ENCODE results near the gene NFIL3. TPM values are rescaled to one million over a fixed set of nuclear protein-coding genes. Genes with fewer than 3 reads are reported as not detected.

Gene NFIL3
- total and polyA plus RNA-seq, 2 donors (not counting 1 experiment from before 2014, with no cell fraction given): 2.7 to 14.3 TPM

GRCh38 chr9:91403665-91404543 is 19.7 kb downstream of the NFIL3 start:
- DNase-seq (no peak), ATAC-seq (ENCODE audit: low read depth) (no peak)
- Histone ChIP-seq H4K20me1 (ENCODE audit: control insufficient read depth, insufficient read depth, low read length, poor library complexity, severe bottlenecking) (no peaks in the 10 kb centered on the region), H3K27me3 (replicated peaks in 1 of 4; ENCODE audit: control extremely low read depth in 1 of 4, control insufficient read depth in 3 of 4, insufficient read depth in 4 of 4, low read length in 3 of 4) (no peaks in the 10 kb centered on the region), H3K79me2 (ENCODE audit: control insufficient read depth, insufficient read depth, low read length) (no peaks in the 10 kb centered on the region), H3K9me3 (ENCODE audit: control extremely low read depth in 1 of 3, control insufficient read depth in 2 of 3, insufficient read depth in 1 of 3, low read length in 2 of 3) (no peaks in the 10 kb centered on the region), H3K4me3 (ENCODE audit: control extremely low read depth in 1 of 5, extremely low read depth in 1 of 5, insufficient read depth in 1 of 5, low read depth in 2 of 5, low read length in 4 of 5) (no peak overlapping the region), H3K27ac (ENCODE audit: low read length in 2 of 2) (no peak overlapping the region), H2AFZ (ENCODE audit: insufficient read depth, low read depth, low read length, poor library complexity, severe bottlenecking) (no peak overlapping the region), H3K36me3 (replicated peaks in 1 of 2; ENCODE audit: control extremely low read depth in 1 of 2, control insufficient read depth in 1 of 2, extremely low read depth in 1 of 2, insufficient read depth in 2 of 2, low read length in 1 of 2) (no peaks in the 10 kb centered on the region), H3K4me1 (ENCODE audit: control insufficient read depth in 2 of 2, insufficient read depth in 2 of 2, low read length in 2 of 2) (peaks cover 0 to 8% of the 10 kb centered on the region in 2 donors), H3K9ac (ENCODE audit: low read length) (no peak overlapping the region), H3K4me2 (replicated peaks; ENCODE audit: low read depth, low read length, poor library complexity, severe bottlenecking) (no peak overlapping the region)
- Mint-ChIP-seq H3K4me1 (peaks cover 5% of the 10 kb centered on the region), H3K9me3 (ENCODE audit: insufficient read depth) (no peaks in the 10 kb centered on the region), H3K27ac (no peak overlapping the region), H3K4me3 (no peak overlapping the region), H3K27me3 (peaks cover 12% of the 10 kb centered on the region)
- ChIA-PET CTCF (interaction anchor here (0.5 kb wide), 1 partner anchor 954 kb away, joined by 3 read pairs; no protein-coding TSS in a partner anchor), POLR2A (no interaction called here)
- WGBS (ENCODE audit: insufficient coverage): 65% methylated on average over 13 of the region's 14 CpGs
- intact Hi-C loops (cut with micrococcal nuclease): no loop called here
- TF ChIP-seq EZH2 (IDR thresholded peaks at IDR 0.05; ENCODE audit: borderline replicate concordance, insufficient read depth, low read depth, low read length, poor library complexity, severe bottlenecking): no peak
- no peak for TF ChIP-seq CTCF (IDR thresholded peaks at IDR 0.05)

DNA sequence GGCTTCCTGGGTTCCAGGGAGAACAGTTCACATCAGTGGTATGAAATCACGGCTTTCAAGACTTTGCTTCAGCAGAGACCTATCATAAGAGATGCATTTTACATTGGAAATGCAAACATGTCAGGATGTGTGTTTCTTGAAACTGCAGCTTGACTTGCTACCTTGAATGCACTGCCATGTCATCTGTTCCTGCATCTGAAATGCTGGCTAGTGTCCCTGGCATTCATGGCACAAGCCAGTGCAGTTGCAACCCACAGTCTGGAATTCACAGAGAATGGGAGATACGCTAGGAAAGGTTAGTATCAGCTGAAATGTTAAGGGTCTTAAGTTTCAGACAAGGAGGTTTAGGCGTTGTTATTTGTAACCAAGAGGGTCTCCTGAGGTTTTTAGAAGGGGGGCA is 24.7 kb downstream of the NFIL3 start:
- Histone ChIP-seq H3K4me1 (ENCODE audit: control insufficient read depth in 2 of 2, insufficient read depth in 2 of 2, low read length in 2 of 2) (peaks cover 0 to 8% of the 10 kb centered on the region in 2 donors), H2AFZ (ENCODE audit: insufficient read depth, low read depth, low read length, poor library complexity, severe bottlenecking) (no peak overlapping the region), H3K9ac (ENCODE audit: low read length) (no peak overlapping the region), H3K4me3 (ENCODE audit: control extremely low read depth in 1 of 5, extremely low read depth in 1 of 5, insufficient read depth in 1 of 5, low read depth in 2 of 5, low read length in 4 of 5) (no peak overlapping the region), H3K4me2 (replicated peaks; ENCODE audit: low read depth, low read length, poor library complexity, severe bottlenecking) (no peak overlapping the region), H3K36me3 (replicated peaks in 1 of 2; ENCODE audit: control extremely low read depth in 1 of 2, control insufficient read depth in 1 of 2, extremely low read depth in 1 of 2, insufficient read depth in 2 of 2, low read length in 1 of 2) (no peaks in the 10 kb centered on the region), H3K79me2 (ENCODE audit: control insufficient read depth, insufficient read depth, low read length) (no peaks in the 10 kb centered on the region), H3K27me3 (replicated peaks in 1 of 4; ENCODE audit: control extremely low read depth in 1 of 4, control insufficient read depth in 3 of 4, insufficient read depth in 4 of 4, low read length in 3 of 4) (no peaks in the 10 kb centered on the region), H3K27ac (ENCODE audit: low read length in 2 of 2) (no peak overlapping the region), H3K9me3 (ENCODE audit: control extremely low read depth in 1 of 3, control insufficient read depth in 2 of 3, insufficient read depth in 1 of 3, low read length in 2 of 3) (no peaks in the 10 kb centered on the region), H4K20me1 (ENCODE audit: control insufficient read depth, insufficient read depth, low read length, poor library complexity, severe bottlenecking) (no peaks in the 10 kb centered on the region)
- intact Hi-C loops (cut with micrococcal nuclease): no loop called here
- DNase-seq (no peak), ATAC-seq (ENCODE audit: low read depth) (no peak)
- Mint-ChIP-seq H3K4me1 (peaks cover 9% of the 10 kb centered on the region), H3K9me3 (ENCODE audit: insufficient read depth) (no peaks in the 10 kb centered on the region), H3K27me3 (peaks cover 12% of the 10 kb centered on the region), H3K4me3 (no peak overlapping the region), H3K27ac (no peak overlapping the region)
- POLR2A ChIA-PET: no interaction called here
- CTCF ChIA-PET: no interaction called here
- WGBS (ENCODE audit: insufficient coverage): 100% methylated on average over 2 of the region's 3 CpGs
- TF ChIP-seq EZH2 (IDR thresholded peaks at IDR 0.05; ENCODE audit: borderline replicate concordance, insufficient read depth, low read depth, low read length, poor library complexity, severe bottlenecking) (no peak), CTCF (IDR thresholded peaks at IDR 0.05) (no peak)
